HL-60/S4 (cell line): Measurements from ENCODE around the gene ID4.
"Not testable (repeated sequence)": the region's sequence is repeated elsewhere in the genome, so short reads cannot be mapped to it uniquely, and the experiment has no call there.

ENCODE experiments used
- in situ Hi-C: fragments of 300-500 bp; cut with MboI; formaldehyde crosslinking; loops from 2 replicates; pipeline ENCODE4 v1.14.3; 2022; ENCODE audit warnings: low sequenced_read_pairs

ID4 gene

GRCh38 chr6:19831358-19831757 lies 5.8 kb upstream of the ID4 start:
- in situ Hi-C loops: no loop called here

- in situ Hi-C loops: no loop called here
These were observed 3.2 kb upstream of the ID4 start for GRCh38 chr6:19833947-19834346.

- in situ Hi-C loops: no loop called here
These were observed 2.3 kb upstream of the ID4 start for GRCh38 chr6:19834858-19835257.

- in situ Hi-C loops: no loop called here
These were observed 1.6 kb upstream of the ID4 start for GRCh38 chr6:19835605-19836004.

GRCh38 chr6:19837511-19838441 lies 606 bp downstream of the ID4 start:
- in situ Hi-C loops: no loop called here

- in situ Hi-C loops: no loop called here
These were observed 1.5 kb downstream of the ID4 start for GRCh38 chr6:19838442-19839236.

- in situ Hi-C loops: no loop called here
These were observed 2.0 kb downstream of the ID4 start for GRCh38 chr6:19839237-19839546.

GRCh38 chr6:19839788-19840187 lies 2.6 kb downstream of the ID4 start:
- in situ Hi-C loops: no loop called here

GRCh38 chr6:19841181-19841580 lies 4.0 kb downstream of the ID4 start:
- in situ Hi-C loops: no loop called here

- in situ Hi-C loops: no loop called here
These were observed 5.0 kb downstream of the ID4 start for GRCh38 chr6:19842030-19842615.

GRCh38 chr6:19844689-19845088 lies 7.5 kb downstream of the ID4 start:
- in situ Hi-C loops: no loop called here

- in situ Hi-C loops: no loop called here
These were observed 8.3 kb downstream of the ID4 start for GRCh38 chr6:19845266-19846041.

GRCh38 chr6:19848465-19849029 lies 11.4 kb downstream of the ID4 start:
- in situ Hi-C loops: no loop called here

GRCh38 chr6:19849196-19849595 lies 12.0 kb downstream of the ID4 start:
- in situ Hi-C loops: no loop called here

GRCh38 chr6:19849755-19850154 lies 12.6 kb downstream of the ID4 start:
- in situ Hi-C loops: no loop called here

- in situ Hi-C loops: no loop called here
These were observed 14.3 kb downstream of the ID4 start for GRCh38 chr6:19851241-19852089.

- in situ Hi-C loops: no loop called here
These were observed 14.9 kb downstream of the ID4 start for GRCh38 chr6:19852090-19852457.

- in situ Hi-C loops: no loop called here
These were observed 15.8 kb downstream of the ID4 start for GRCh38 chr6:19852927-19853326.

- in situ Hi-C loops: not testable (repeated sequence)
These were observed 17.3 kb downstream of the ID4 start for GRCh38 chr6:19854421-19855015.
